SH-SY5Y (cell line): Measurements from ENCODE around the gene PAPPA2.

ENCODE experiments used
- GATA2 ChIP-seq: IDR thresholded peaks from 2 replicates; pipeline ENCODE4 v1.6.1; 2011; ENCODE audit warnings: mild to moderate bottlenecking, low read depth, low read length
- GATA3 ChIP-seq: IDR thresholded peaks from 2 replicates; pipeline ENCODE4 v1.6.1; 2011; ENCODE audit warnings: low read depth, mild to moderate bottlenecking, low read length, moderate library complexity

- TF ChIP-seq GATA2 (no peak), GATA3 (no peak)
These were observed 111.8 kb downstream of the PAPPA2 start for GRCh38 chr1:176574756-176575155.
